ENCODE data around the gene LPAR2. TPM values are rescaled to one million over a fixed set of nuclear protein-coding genes. Genes with fewer than 3 reads are reported as not detected.
A peak's percentile ranks its signal among the peaks of the same experiment; 100 is the strongest.

The LPAR2 gene
- total and polyA plus RNA-seq, 2 of the 13 experiments (the other 11 are each of a cell fraction or from before 2014, with no cell fraction given) = 0.86 to 3.6 TPM

DNA sequence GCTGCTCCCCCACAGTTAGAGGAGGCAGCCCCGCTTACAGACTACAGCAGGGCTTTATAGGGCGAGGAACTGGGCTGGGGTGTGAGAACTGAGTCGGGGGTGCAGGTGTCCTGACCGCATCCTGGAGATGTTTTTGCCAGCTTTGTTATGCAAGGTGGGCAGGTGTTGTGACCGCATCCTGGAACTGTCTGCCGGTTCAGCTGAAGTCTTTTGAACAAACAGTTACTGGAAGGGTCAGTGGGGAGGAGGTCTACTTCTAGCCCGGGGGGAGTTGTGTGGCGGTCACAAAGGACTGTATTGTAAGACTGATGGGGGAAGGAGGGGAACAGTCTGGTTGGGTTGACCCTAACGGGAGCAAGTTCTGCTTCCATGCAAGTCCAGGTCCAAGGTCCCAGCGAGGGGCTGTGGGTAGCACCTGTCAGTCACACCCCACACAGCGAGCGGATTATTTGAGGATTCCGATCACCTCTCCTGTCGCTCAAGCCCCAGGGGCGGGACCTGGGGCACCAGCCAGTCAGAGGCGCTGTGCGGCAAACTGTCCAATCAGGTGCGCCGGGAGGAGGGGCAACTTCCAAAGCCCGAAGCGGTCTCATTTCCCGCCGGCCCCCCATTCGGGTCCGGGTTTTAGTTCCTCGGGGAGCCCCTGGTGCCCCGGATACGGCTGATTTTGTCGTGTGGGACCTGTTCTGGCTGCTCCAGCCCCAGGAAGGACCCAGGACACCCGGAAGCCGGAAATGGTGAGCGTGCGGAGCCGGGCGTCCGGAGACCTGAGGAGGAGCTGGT is 40.4 kb upstream of the LPAR2 start, which contains the start of gene ZNF101 (continued):
- TF ChIP-seq PBX3 (CRISPR knock-in tag; IDR thresholded peaks at IDR 0.05; ENCODE audit: borderline replicate concordance) (no peak), GZF1 (CRISPR knock-in tag; IDR thresholded peaks at IDR 0.05) (no peak), ETV5 (CRISPR knock-in tag; IDR thresholded peaks at IDR 0.05; ENCODE audit: borderline replicate concordance) (peak; percentile 74), DBP (CRISPR knock-in tag; IDR thresholded peaks at IDR 0.05; ENCODE audit: not compliant biosample characterization) (no peak), ZBTB37 (CRISPR knock-in tag; IDR thresholded peaks at IDR 0.05) (no peak), MLLT10 (CRISPR knock-in tag; IDR thresholded peaks at IDR 0.05) (no peak), ZNF646 (CRISPR knock-in tag; IDR thresholded peaks at IDR 0.05) (no peak; the same call in 1 of the 2 replicates), ASH2L (IDR thresholded peaks at IDR 0.05; ENCODE audit: insufficient read length, low read depth, low read length) (peak; percentile 71), NBN (conservative IDR thresholded peaks at IDR 0.05) (no peak), HBP1 (CRISPR knock-in tag; IDR thresholded peaks at IDR 0.05; ENCODE audit: low read depth) (no peak; the same call in 1 of the 2 replicates), RFX1 (IDR thresholded peaks at IDR 0.05) (no peak), ATF4 (CRISPR knock-in tag; IDR thresholded peaks at IDR 0.05) (no peak), CCAR2 (optimal IDR thresholded peaks at IDR 0.05; ENCODE audit: low read depth, low read length) (peak; percentile 52), ZNF205 (CRISPR knock-in tag; IDR thresholded peaks at IDR 0.05) (no peak)
- TF ChIP-seq, protein P1, sequence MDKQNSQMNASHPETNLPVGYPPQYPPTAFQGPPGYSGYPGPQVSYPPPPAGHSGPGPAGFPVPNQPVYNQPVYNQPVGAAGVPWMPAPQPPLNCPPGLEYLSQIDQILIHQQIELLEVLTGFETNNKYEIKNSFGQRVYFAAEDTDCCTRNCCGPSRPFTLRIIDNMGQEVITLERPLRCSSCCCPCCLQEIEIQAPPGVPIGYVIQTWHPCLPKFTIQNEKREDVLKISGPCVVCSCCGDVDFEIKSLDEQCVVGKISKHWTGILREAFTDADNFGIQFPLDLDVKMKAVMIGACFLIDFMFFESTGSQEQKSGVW (CRISPR knock-in tag; IDR thresholded peaks at IDR 0.05; ENCODE audit: borderline replicate concordance) = no peak

Data from HepG2 (cell line).